ENCODE measurements around the gene EVL. TPM values are rescaled to one million over a fixed set of nuclear protein-coding genes. Genes with fewer than 3 reads are reported as not detected.

Gene EVL
- total and polyA plus RNA-seq, 10 of the 15 experiments (the other 5 are each of a cell fraction or from before 2014, with no cell fraction given), result 11.9 to 341 (median 89.8) TPM

DNA sequence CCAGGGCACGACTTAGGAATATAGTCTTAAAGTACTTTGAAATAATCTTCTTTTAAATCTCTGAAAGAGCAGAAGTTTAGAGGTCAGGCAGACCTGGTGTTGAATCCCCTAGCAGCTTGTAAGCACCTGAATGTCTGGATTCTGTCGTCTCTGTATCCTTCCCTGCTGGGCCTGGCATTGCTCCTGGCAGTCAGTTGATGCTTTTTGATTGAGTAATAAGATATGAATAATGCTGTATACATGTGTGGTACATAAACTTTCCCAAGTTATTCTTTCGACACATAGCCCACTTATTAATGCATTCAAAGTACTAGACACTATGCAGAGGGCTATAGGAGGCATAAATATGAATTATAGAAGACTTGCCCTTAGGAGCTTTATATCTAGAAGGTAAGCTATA lies 31.4 kb downstream of the EVL start:
- ChIA-PET CTCF (interaction anchor here (1.4 to 3.4 kb wide), 3 partner anchors 11 to 24 kb away, joined by 4 to 15 read pairs (median 10); no protein-coding TSS in a partner anchor), POLR2A (interaction anchor here (0.5 kb wide), 1 partner anchor 13 kb away, joined by 3 read pairs; no protein-coding TSS in a partner anchor), SMC1A (ENCODE audit: uncharacterized antibody, unreplicated experiment) (interaction anchor here (0.7 to 1.5 kb wide), 4 partner anchors 11 to 70 kb away, joined by 3 to 4 read pairs (median 3); no protein-coding TSS in a partner anchor), RAD21 (ENCODE audit: unreplicated experiment) (no interaction called here)
- Histone ChIP-seq H3K79me2 (ENCODE audit: control insufficient read depth, insufficient read depth, low read length) (no peaks in the 10 kb centered on the region), H3K4me3 (no peak overlapping the region), H3K9me3 (replicated peaks; ENCODE audit: control insufficient read depth, insufficient read depth, low read length) (no peaks in the 10 kb centered on the region), H2AFZ (ENCODE audit: control insufficient read depth, low read depth, low read length) (no peak overlapping the region), H3K9ac (ENCODE audit: control insufficient read depth, insufficient read depth, low read length) (no peak overlapping the region), H3K27me3 (replicated peaks in 1 of 2; ENCODE audit: control insufficient read depth in 2 of 2, insufficient read depth in 2 of 2, low read length in 1 of 2) (no peaks in the 10 kb centered on the region), H3K27ac (ENCODE audit: control insufficient read depth, insufficient read depth) (no peak overlapping the region), H3K36me3 (ENCODE audit: control insufficient read depth in 2 of 2, insufficient read depth in 2 of 2, low read length in 1 of 2) (peaks cover 18 to 46% of the 10 kb centered on the region in 2 experiments; a peak in 3 of 4 replicates), H3K4me2 (ENCODE audit: control insufficient read depth, insufficient read depth) (no peak overlapping the region), H4K20me1 (ENCODE audit: control insufficient read depth, insufficient read depth) (no peaks in the 10 kb centered on the region), H3K4me1 (ENCODE audit: control insufficient read depth, insufficient read depth, low read length) (no peaks in the 10 kb centered on the region)
- ATAC-seq (no peak), FAIRE-seq (no peak), DNase-seq (ENCODE audit: low read depth, low spot score) (no peak)
- in situ Hi-C loops (cut with MboI) (no loop called here), intact Hi-C loops (cut with micrococcal nuclease; ENCODE audit: unreplicated experiment) (no loop called here)
- TF ChIP-seq TAF1 (IDR thresholded peaks at IDR 0.05; ENCODE audit: borderline replicate concordance, low read depth, low read length) (no peak), MEF2A (IDR thresholded peaks at IDR 0.05; ENCODE audit: insufficient read depth, low read depth, low read length) (no peak), CREM (IDR thresholded peaks at IDR 0.05; ENCODE audit: low read depth) (no peak), DPF2 (IDR thresholded peaks at IDR 0.05) (no peak), ESRRA (IDR thresholded peaks at IDR 0.05; ENCODE audit: low read length) (no peak), ZNF687 (IDR thresholded peaks at IDR 0.05) (no peak), SPI1 (IDR thresholded peaks at IDR 0.05; ENCODE audit: borderline replicate concordance, insufficient read depth, low read depth, low read length) (no peak), ZBED1 (IDR thresholded peaks at IDR 0.05; ENCODE audit: borderline replicate concordance) (no peak), WRNIP1 (IDR thresholded peaks at IDR 0.05; ENCODE audit: borderline replicate concordance, low read depth, low read length) (no peak)
- TF ChIP-seq, protein P1, sequence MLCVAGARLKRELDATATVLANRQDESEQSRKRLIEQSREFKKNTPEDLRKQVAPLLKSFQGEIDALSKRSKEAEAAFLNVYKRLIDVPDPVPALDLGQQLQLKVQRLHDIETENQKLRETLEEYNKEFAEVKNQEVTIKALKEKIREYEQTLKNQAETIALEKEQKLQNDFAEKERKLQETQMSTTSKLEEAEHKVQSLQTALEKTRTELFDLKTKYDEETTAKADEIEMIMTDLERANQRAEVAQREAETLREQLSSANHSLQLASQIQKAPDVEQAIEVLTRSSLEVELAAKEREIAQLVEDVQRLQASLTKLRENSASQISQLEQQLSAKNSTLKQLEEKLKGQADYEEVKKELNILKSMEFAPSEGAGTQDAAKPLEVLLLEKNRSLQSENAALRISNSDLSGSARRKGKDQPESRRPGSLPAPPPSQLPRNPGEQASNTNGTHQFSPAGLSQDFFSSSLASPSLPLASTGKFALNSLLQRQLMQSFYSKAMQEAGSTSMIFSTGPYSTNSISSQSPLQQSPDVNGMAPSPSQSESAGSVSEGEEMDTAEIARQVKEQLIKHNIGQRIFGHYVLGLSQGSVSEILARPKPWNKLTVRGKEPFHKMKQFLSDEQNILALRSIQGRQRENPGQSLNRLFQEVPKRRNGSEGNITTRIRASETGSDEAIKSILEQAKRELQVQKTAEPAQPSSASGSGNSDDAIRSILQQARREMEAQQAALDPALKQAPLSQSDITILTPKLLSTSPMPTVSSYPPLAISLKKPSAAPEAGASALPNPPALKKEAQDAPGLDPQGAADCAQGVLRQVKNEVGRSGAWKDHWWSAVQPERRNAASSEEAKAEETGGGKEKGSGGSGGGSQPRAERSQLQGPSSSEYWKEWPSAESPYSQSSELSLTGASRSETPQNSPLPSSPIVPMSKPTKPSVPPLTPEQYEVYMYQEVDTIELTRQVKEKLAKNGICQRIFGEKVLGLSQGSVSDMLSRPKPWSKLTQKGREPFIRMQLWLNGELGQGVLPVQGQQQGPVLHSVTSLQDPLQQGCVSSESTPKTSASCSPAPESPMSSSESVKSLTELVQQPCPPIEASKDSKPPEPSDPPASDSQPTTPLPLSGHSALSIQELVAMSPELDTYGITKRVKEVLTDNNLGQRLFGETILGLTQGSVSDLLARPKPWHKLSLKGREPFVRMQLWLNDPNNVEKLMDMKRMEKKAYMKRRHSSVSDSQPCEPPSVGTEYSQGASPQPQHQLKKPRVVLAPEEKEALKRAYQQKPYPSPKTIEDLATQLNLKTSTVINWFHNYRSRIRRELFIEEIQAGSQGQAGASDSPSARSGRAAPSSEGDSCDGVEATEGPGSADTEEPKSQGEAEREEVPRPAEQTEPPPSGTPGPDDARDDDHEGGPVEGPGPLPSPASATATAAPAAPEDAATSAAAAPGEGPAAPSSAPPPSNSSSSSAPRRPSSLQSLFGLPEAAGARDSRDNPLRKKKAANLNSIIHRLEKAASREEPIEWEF (IDR thresholded peaks at IDR 0.05; ENCODE audit: insufficient replicate concordance, low read depth, low read length), result no peak
- TF ChIP-seq, protein P2, sequence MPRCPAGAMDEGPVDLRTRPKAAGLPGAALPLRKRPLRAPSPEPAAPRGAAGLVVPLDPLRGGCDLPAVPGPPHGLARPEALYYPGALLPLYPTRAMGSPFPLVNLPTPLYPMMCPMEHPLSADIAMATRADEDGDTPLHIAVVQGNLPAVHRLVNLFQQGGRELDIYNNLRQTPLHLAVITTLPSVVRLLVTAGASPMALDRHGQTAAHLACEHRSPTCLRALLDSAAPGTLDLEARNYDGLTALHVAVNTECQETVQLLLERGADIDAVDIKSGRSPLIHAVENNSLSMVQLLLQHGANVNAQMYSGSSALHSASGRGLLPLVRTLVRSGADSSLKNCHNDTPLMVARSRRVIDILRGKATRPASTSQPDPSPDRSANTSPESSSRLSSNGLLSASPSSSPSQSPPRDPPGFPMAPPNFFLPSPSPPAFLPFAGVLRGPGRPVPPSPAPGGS (IDR thresholded peaks at IDR 0.05; ENCODE audit: borderline replicate concordance, insufficient read depth, low read depth, low read length, poor library complexity, severe bottlenecking), result no peak
- BruUV-seq (replicated peaks), result no TSS peak
- WGBS (ENCODE audit: insufficient coverage, insufficient replicate concordance, low lambda C conversion rate, missing lambda C conversion rate), result 96% methylated on average over 3 of the region's 3 CpGs

All from GM12878 (cell line).